ENCODE data around the gene CEND1.

The CEND1 gene

GRCh38 chr11:794013-794765 lies 4.3 kb upstream of the CEND1 start:
- H3K9ac ChIP-seq (ENCODE audit: low read length), result no peak overlapping the region
- H3K27me3 ChIP-seq (replicated peaks; ENCODE audit: insufficient read depth, low read length), result no peaks in the 10 kb centered on the region
- H3K4me1 ChIP-seq (ENCODE audit: low read length), result no peaks in the 10 kb centered on the region
- peaks cover 27% of the 10 kb centered on the region for H3F3A ChIP-seq (ENCODE audit: insufficient read depth, low read length)
- H2AFZ ChIP-seq (ENCODE audit: low read length), result no peak overlapping the region
- no peak for DNase-seq
- H3K9me2 ChIP-seq (replicated peaks; ENCODE audit: insufficient read depth, low read length), result no peaks in the 10 kb centered on the region
- H3K9me3 ChIP-seq (replicated peaks; ENCODE audit: insufficient read depth, low read length), result no peaks in the 10 kb centered on the region
- H4K20me1 ChIP-seq (ENCODE audit: insufficient read depth, low read length), result no peaks in the 10 kb centered on the region
- no peak overlapping the region for H3K4me3 ChIP-seq (ENCODE audit: low read length)
- TF ChIP-seq EZH2 (optimal IDR thresholded peaks at IDR 0.05; ENCODE audit: low read depth, low read length), result no peak
- no peak for TF ChIP-seq CTCF (IDR thresholded peaks at IDR 0.05; ENCODE audit: low read length)
- no peak for TF ChIP-seq EZH2phosphoT487 (IDR thresholded peaks at IDR 0.05; ENCODE audit: low read length)
- H3K79me2 ChIP-seq (ENCODE audit: low read length), result peaks cover 46% of the 10 kb centered on the region
- H3K27ac ChIP-seq (ENCODE audit: low read length), result no peak overlapping the region
- no peaks in the 10 kb centered on the region for H3K36me3 ChIP-seq (replicated peaks; ENCODE audit: insufficient read depth, low read length)
- no peak overlapping the region for H3K4me2 ChIP-seq (ENCODE audit: low read depth, low read length)

DNA sequence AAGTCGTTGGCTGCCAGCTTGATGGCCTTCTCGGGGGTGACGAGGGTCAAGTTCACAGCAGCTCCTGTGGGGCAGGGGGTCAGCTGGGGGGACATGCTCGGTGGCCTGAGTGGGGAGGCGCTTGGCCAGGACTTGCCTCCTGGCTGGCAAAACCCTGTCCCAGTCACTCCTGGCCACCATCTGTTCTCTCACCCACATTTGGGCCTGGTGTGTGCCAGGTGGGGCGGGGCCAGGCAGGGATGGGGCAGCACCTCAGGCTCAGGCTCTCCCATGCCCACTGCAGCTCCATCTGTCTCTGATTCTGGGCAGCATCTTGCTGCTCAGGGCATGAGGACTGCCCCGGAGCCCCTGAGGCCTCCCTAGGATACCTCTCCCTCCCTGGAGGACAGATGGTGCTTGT lies 3.7 kb upstream of the CEND1 start:
- no peak overlapping the region for H3K27ac ChIP-seq (ENCODE audit: low read length)
- no peaks in the 10 kb centered on the region for H3K27me3 ChIP-seq (replicated peaks; ENCODE audit: insufficient read depth, low read length)
- TF ChIP-seq CTCF (IDR thresholded peaks at IDR 0.05; ENCODE audit: low read length), result no peak
- TF ChIP-seq EZH2 (optimal IDR thresholded peaks at IDR 0.05; ENCODE audit: low read depth, low read length), result no peak
- TF ChIP-seq EZH2phosphoT487 (IDR thresholded peaks at IDR 0.05; ENCODE audit: low read length), result no peak
- H3F3A ChIP-seq (ENCODE audit: insufficient read depth, low read length), result peaks cover 23% of the 10 kb centered on the region
- H4K20me1 ChIP-seq (ENCODE audit: insufficient read depth, low read length), result no peaks in the 10 kb centered on the region
- DNase-seq, result no peak
- H3K4me2 ChIP-seq (ENCODE audit: low read depth, low read length), result no peak overlapping the region
- H3K79me2 ChIP-seq (ENCODE audit: low read length), result peaks cover 53% of the 10 kb centered on the region
- no peaks in the 10 kb centered on the region for H3K9me2 ChIP-seq (replicated peaks; ENCODE audit: insufficient read depth, low read length)
- H2AFZ ChIP-seq (ENCODE audit: low read length), result no peak overlapping the region
- H3K9ac ChIP-seq (ENCODE audit: low read length), result no peak overlapping the region
- no peaks in the 10 kb centered on the region for H3K9me3 ChIP-seq (replicated peaks; ENCODE audit: insufficient read depth, low read length)
- H3K4me1 ChIP-seq (ENCODE audit: low read length), result 0 out of 2 replicates have a peak, but pooled peaks cover 3% of the 10 kb centered on the region
- no peak overlapping the region for H3K4me3 ChIP-seq (ENCODE audit: low read length)
- no peaks in the 10 kb centered on the region for H3K36me3 ChIP-seq (replicated peaks; ENCODE audit: insufficient read depth, low read length)

- 0 out of 2 replicates have a peak, but pooled peaks cover 3% of the 10 kb centered on the region for H3K4me1 ChIP-seq (ENCODE audit: low read length)
These were observed 3.0 kb upstream of the CEND1 start for GRCh38 chr11:792873-793272.

More at GRCh38 chr11:792873-793272, 3.0 kb upstream of the CEND1 start:
- H2AFZ ChIP-seq (ENCODE audit: low read length), result no peak overlapping the region
- H3F3A ChIP-seq (ENCODE audit: insufficient read depth, low read length), result peaks cover 20% of the 10 kb centered on the region
- H3K4me2 ChIP-seq (ENCODE audit: low read depth, low read length), result no peak overlapping the region
- TF ChIP-seq CTCF (IDR thresholded peaks at IDR 0.05; ENCODE audit: low read length), result no peak
- no peak for TF ChIP-seq EZH2 (optimal IDR thresholded peaks at IDR 0.05; ENCODE audit: low read depth, low read length)
- TF ChIP-seq EZH2phosphoT487 (IDR thresholded peaks at IDR 0.05; ENCODE audit: low read length), result no peak
- no peaks in the 10 kb centered on the region for H3K9me3 ChIP-seq (replicated peaks; ENCODE audit: insufficient read depth, low read length)
- no peak overlapping the region for H3K4me3 ChIP-seq (ENCODE audit: low read length)
- DNase-seq, result no peak
- H3K36me3 ChIP-seq (replicated peaks; ENCODE audit: insufficient read depth, low read length), result no peaks in the 10 kb centered on the region
- no peaks in the 10 kb centered on the region for H4K20me1 ChIP-seq (ENCODE audit: insufficient read depth, low read length)
- no peaks in the 10 kb centered on the region for H3K27me3 ChIP-seq (replicated peaks; ENCODE audit: insufficient read depth, low read length)
- no peaks in the 10 kb centered on the region for H3K9me2 ChIP-seq (replicated peaks; ENCODE audit: insufficient read depth, low read length)
- no peak overlapping the region for H3K27ac ChIP-seq (ENCODE audit: low read length)
- no peak overlapping the region for H3K9ac ChIP-seq (ENCODE audit: low read length)
- H3K79me2 ChIP-seq (ENCODE audit: low read length), result peaks cover 58% of the 10 kb centered on the region

Measured in MM.1S (cell line).